Endometrium (tissue), 2 donors: ENCODE measurements around the gene HOXC6.
"Not testable (repeated sequence)": the region's sequence is repeated elsewhere in the genome, so short reads cannot be mapped to it uniquely, and the experiment has no call there.

ENCODE experiments used
- FAIRE-seq: peaks from 2 replicates; lab custom pipeline; 2012; peaks lifted over from hg19 to GRCh38; lab: Jason Lieb, UNC
- donor health status: control.
- donor health status: control.

Gene HOXC6

DNA sequence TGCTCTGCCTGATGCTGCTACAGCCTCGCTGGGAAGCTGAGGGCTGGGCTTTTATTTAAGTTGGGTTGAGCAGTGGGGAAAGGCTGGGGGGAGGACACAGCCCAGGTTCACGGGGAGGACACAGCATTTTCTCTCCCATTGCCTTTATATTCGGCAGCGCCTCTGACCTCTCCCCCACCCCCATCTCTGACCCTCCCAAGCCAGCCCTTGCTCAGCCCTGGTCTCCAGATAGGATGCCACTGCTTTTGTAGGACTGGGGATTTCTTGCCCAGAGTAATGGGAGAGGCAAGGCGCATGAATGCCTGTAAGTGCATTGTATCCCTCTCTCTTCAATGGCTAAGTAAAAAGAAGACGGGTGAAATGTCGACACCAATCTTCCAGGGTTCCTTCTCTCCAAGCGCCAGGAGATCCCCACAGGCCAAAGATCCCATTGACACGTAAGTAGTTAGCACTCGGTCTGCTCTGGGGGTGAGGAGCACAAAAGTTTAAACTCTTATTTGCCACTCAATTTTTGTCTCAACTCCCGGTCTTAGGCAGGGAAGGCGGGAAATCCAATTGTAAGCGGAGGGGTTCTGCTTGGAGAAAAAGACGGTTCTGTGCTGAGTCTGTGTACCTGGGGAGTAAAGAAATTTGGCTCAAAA, 30.0 kb downstream of the HOXC6 start:
- FAIRE-seq, result no peak

DNA sequence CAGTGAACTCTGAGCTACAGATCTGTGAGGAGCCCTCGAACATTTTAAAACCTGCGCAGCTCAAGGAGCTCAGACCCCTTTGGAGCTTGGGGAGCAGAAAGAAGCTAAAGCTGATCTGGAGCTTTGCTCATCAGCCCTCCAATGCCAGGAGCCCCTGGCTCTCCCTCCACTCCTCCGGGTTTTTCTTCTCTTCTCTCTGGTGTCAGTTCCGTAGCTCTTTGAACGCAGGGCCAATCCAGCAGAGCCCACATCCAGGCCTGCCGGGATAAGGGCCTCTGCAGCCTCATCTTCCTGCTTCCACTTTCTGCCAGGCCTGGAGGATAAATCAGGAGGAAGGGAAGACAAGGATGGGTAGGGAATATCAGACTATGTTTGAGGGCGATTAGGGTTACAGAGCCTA, 31.4 kb downstream of the HOXC6 start:
- FAIRE-seq, result no peak

DNA sequence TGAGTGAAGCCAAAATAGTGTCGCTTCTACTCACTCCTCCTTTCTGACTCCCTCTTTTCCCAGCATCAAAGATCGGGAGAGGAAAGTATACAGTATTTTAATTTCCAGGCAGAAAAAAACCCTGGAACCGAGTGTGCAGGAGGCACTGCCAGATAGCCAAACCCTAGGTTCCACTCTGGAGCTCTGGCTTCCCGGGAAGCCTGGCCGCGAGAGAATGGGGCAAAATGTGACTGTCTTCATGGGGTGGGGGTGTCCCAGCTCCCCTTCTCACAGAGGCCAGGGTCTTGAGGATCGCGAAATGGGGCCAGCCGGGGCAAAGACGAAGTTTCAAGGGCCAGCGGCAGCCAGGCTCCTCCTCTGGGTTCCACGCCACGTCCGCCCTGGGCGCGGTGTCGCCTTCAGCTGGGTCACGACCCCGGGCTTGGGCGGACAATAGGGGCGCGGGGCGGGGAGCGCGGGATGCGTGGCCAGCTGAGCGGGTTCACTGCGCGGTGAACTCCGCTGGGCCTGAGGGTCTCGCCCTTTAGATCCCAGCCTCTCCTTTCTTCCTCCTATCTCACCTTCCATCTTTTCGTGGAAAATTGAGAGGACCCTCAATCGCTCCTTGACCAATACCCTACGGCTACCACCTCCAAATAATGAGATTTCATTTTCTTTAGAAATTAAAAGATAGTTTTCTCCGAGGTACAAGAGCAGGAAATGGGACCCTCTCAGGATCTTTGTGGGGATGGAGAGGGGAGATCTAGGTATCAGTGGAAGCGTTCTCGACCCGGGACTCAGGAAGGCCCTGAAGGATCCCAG, 32.1 kb downstream of the HOXC6 start:
- FAIRE-seq, result no peak

DNA sequence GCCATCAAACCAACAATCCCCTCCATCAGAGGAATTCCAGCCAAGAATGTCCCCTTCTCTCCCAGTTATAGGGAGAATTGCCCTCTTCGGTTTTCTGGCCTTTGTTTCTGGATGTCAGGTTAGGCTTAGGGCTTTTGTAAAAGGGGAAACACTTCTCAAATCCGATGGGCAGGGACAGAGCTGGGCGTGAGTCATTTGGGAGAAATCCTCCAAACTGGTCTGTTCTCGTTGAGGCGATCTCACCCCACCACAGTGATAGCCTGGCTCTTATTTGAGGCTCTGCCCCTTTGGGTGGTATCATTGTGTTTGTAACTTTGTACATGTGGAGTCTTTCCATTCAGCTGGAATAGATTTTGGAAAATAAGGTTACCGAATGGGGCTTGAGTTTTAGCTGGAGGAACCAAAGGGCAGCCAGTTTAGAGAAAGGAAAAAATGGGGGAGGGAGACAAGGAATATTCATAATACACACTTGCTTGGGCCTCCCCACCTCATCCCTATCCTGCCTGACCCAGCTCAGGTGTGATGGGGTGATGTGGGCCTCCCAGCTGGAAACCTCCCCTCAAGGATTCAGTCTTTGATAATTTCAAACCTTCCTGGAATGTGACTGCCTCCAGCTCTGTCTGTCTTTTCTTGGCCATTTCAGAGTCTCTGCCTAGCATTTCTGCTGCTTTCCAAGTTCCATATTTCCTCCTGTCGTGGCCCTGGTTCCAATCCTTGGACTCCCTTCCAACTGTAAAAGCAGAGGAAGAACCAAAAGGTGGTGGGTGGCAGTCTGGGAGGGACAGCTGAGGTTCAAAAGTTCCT, 32.9 kb downstream of the HOXC6 start:
- no peak for FAIRE-seq

DNA sequence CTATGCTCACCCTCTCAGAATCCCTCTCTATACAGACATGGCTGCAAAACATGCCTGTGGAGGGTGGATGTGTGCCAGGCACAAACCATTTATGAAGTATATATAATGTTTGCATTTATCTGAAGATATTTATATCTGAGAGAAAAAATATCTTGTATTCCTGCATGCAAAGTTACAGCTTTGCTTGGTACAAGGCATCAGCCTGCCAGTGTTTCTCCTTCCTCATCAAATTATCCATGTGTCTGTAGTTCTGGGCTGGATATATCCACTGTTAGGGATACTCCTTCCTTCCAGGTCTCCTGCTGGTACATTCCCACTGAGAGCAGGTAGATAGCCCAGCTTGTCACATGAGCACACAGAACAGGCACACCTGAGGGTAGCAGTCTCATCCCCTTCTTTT, 37.4 kb downstream of the HOXC6 start:
- no peak for FAIRE-seq

DNA sequence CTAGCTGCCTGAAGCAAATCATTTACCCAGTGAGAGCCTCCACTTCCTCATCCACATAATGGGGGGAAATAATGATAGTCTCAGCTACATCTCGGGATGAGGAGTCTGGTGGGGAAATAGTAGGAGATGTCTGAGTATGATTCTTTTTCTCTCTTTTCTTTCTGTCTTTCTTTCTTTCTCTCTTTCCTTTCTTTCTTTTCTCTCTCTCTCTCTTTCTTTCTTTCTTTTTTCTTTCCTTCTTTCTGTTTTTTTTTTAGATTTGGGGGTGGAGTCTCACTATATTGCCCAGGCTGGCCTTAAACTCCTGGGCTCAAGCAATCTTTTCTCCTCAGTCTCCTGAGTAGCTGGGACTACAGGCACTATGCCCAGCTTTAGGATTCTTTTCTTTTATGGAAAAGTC, 38.2 kb downstream of the HOXC6 start:
- FAIRE-seq, result no peak

DNA sequence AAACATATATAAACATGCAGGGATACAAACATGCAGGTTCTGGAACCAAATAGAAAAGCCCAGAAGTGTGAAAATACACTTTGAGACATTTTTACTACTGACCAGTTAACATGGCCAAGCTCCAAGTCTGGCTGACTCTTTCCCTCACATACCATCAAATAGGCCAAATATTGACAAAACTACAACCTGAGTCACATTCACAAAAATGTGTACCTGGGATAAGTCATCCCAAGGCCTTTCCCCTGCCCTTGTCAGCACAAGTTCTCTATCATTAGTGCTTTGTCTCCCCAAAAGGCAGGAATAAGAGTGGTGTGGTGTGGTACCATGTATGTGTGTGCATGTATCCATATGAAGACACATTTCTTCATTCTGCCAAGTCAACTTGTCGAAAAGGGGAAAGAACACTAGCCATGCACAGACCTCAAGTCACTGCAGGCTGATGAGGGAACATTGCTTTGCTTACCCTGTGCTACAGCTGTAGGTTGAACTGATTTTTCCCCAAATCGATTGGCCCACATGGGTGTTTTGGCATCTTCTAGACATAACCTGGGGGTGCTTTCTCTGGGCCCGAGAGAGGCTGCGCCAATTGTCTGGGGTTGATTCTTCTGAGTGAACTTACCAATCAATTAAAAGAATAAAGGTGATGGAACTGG, 40.3 kb downstream of the HOXC6 start:
- FAIRE-seq, result no peak

DNA sequence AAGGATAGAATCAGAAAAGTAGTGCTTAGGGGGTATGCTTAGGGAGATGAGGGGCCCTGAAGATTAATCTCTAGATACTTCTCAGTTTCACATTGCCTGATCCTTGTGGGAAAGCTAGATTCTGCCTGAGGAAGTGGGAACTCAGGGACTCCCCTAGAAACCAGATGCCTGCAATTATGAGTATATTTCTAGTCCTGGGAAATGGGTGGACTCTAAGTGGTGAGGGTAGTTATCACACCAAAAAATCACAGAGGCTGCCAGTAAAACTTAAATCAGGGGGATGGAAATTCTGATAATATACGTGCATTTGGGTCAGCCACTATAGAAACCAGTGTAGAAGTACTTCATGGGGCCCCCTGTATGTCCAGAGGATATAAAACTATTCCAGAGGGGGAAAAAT, 43.7 kb downstream of the HOXC6 start:
- no peak for FAIRE-seq

DNA sequence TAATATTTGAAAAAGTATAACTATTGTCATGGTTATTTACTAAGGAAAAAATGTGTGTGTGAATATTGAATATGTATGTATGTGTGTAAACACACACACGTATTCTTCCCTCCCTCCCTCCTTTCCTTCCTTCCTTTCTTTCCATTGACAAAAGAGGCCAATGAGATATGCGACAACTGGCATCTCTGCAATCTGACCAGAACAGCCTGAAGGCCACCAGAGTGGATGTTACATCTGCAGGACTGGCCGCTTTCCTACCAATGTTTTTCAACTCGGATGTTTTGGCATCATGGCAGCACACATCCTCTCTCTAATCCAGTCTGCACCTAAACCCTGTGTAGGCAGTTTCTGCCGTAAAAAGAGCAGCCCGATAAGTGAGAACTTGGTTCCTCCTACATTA, 46.1 kb downstream of the HOXC6 start:
- FAIRE-seq, result no peak

DNA sequence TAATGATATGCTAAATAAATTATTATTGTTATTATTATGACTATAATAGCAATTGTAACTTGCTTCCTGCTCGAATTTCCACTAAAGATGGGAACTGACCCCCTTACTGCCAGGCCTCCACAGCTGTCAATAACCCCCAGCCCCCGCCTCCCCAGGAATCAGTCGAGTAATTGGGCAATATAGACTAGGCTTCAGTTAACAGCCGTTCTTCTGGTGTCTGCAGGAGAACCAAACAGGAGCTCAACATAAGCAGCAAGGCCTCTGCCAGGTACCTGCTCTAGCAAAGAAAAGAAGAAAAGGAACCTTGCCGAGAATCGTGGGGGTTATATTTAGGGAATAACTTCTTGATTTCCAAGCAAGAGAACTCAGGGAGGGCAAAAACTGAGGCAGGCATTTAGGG, 47.2 kb downstream of the HOXC6 start:
- no peak for FAIRE-seq

DNA sequence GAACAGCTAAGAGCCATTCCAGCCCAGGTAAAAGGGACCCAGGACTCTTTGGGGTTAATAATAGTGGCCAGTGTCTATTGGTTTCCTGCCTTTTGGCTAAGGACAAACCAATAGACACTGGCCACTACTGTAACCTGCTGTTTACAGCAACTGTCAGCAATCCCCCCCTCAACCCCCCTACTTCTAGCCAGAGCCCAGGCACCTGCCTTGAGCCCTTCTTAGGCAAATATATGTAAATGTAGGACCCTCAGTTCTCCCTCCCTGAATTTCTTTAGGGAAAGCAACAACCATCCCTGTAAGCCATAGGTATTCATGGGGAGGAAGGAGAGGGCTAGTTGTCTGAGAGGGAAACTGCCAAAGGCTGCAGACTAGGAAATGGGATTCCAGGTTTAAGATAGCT, 47.7 kb downstream of the HOXC6 start:
- no peak for FAIRE-seq

DNA sequence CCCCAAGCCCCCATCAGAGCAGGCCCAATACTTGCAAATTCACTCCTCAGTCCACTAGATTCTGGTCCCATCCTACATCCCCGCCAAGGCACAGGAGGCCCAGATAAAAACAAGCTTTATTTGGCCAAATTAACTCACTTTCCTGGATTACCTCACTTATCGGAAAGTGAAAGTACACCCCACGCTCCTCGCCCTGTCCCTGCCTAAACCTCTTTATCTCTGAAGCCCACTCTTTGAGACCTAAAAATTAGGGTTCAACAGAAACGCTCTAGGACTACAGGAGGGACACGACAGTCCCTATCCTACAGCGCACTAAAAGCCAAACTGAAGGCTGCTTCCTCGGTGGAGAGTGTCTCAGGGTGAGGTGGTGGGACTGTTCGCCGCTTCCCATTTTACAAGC, 49.6 kb downstream of the HOXC6 start:
- not testable (repeated sequence) for FAIRE-seq

DNA sequence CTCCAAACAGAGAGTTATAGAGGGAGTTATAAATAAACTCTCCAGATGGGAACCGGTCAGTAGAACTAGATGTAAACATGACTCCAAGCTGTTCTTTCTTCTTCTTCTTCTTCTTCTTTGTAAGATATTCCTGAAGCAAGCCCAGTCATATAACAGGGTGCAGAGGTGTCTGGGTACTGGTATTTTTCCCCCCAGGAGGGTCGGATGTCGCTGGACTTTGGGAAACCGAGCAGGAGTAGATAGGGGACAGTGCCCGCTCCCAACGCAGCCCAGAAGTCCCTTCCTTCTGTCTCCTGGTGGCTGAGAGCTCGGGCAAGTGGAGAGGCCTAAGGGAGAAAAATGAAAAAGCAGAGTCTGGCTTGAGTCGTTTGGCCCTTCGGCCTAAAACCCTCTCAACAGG, 50.9 kb downstream of the HOXC6 start:
- FAIRE-seq, result not testable (repeated sequence)
